CD4-positive, alpha-beta T cell treated with Interleukin-15 for 4 hours (primary cell): Measurements from ENCODE around the gene MYO1A.
"Not testable (repeated sequence)": the region's sequence is repeated elsewhere in the genome, so short reads cannot be mapped to it uniquely, and the experiment has no call there.

Source experiments
- DNase-seq: peaks from one replicate; pipeline ENCODE4 v3.0.0-alpha.2; 2020; ENCODE audit warnings: low spot score

The MYO1A gene

DNA sequence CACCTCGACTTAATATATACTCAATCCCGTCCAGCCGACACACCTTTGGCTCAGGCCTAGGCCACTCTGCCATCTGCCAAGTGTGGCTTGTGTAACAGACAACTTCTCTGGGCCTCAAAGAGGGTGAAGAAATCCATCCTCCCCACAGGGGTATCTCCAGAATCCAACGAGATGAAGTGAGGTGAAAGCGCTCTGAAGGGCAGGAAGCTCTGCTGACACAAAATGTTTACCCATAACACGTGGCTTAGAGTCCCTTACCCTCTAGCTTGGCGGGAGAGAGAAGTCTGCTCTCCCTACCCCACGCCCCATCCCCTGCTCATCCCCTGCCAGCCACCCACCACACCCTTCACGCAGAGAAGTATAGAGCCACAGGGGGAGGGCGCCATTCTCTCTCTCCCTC lies 56.6 kb downstream of the MYO1A start:
- DNase-seq, result no peak

DNA sequence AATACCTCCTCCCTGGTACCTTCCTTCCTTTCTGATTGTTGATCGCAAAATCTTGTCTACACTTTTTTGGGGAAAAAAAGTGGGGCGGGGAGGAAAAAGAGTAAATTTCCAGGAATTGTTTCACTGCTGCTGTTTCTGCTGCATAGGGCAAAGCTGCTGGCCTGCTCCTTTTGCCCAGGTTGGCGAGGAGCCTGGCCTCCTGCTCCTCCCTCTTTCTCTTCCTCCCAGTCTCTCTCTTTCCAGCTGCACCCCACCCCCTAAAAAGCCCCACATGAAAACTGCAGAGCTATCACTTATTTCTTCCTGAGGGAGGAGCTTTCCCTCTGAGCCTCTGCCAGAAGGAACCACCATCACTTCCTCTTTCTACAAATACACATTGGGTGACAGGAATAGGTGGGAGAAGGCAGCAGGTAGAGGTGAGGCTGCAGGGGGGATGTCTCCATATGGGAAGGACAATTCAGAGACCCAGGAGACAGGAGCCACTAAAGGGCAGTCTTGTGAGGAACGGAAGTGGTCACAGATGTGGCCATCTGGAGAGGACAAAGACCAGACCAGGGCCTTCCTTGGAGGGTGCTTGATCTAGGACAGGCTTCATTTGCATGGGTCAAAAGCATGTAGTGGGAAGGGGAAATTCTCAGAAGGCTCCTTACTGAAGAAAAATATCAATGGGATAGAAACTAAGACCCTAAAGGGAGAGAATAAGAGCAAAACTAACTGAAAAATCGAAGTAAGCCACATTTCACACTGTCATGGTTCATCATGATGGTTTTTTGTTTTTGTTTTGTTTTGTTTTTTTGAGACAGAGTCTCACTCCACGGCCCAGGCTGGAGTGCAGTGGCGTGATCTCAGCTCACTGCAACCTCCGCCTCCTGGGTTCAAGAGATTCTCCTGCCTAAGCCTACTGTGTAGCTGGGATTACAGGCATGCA lies 58.3 kb downstream of the MYO1A start:
- DNase-seq, result no peak

DNA sequence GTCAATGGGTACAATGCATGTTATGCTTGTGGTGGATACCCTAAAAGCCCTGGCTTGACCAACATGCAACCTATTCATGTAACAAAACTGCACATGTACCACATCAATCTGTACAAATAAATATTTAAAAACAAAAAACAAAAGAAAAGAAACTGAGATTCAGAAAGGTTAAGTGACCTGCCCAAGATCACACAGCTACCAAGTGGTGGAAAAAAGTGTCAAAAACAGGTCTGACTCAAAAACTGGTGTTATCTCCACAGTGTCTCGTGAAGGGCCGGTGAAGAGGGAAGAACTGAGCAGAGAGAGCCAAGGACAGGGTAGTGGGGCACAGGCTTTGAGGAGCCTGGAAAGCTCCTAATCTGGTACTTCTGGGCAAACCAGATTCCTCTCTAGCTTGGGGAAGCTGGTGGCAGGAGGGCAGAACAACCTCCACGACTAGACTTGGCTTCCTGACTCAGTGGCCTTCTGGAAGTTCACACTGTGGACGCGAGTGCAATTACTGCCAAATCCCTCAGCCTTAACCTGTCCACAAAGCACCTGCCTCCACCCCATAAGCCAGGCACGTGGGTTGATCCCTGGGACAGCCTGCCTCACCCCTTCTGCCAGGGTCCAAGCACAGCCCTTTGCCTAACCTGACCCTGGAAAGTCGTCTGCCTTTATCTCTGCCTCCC lies 59.1 kb downstream of the MYO1A start:
- DNase-seq, result no peak

DNA sequence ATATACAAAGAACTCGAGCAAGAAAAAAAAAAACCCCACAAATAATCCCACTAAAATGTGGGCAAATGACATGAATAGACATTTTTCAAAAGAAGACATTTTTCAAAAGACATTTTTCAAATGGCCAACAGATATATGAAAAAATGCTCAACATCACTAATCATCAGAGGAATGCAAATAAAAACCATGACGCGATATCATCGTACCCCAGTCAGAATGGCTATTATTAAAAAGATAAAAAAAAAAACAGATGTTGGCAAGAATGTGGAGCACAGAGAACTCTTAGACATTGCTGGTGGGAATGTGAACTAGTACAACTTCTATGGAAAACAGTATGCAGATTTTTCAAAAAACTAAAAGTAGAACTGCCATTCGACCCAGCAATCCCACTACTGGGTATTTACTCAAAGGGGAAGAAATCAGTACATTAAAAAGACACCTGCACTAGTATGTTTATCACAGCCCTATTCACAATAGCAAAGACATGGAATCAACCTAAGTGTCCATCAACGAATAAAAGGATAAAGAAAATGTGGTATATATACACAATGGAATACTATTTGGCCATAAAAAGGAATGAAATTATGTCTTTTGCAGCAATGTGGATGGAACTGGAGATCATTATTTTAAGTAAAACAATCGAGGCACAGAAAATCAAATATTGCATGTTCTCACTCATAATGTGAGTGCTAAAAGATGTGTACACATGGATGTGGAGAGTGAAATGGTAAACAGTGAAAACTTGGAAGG lies 59.9 kb downstream of the MYO1A start:
- no peak for DNase-seq

DNA sequence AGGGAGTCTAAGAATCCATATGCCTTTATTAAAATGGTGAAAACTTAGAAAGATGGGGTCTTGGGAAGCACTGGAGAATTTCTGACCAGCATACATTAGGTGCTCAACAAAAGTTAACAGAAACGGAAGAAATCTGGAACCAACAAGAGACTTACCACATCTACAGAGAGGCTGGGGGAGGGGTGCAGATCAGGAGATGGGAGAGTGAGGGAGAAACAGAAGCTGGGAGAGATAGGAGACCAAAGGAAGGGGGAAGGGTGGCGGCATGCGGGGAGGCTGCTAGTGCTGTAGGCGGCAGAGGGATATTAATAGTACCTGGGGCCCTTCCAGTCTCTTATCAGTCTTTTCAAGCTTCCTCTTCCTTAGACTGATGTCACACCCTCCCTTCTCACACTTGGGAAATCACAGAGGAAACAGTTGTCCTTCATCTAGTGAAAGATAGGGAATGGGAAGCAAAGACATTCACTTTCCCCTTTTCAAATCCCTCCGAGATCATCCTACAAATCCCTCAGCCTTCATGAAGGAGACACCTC lies 61.7 kb downstream of the MYO1A start:
- no peak for DNase-seq

DNA sequence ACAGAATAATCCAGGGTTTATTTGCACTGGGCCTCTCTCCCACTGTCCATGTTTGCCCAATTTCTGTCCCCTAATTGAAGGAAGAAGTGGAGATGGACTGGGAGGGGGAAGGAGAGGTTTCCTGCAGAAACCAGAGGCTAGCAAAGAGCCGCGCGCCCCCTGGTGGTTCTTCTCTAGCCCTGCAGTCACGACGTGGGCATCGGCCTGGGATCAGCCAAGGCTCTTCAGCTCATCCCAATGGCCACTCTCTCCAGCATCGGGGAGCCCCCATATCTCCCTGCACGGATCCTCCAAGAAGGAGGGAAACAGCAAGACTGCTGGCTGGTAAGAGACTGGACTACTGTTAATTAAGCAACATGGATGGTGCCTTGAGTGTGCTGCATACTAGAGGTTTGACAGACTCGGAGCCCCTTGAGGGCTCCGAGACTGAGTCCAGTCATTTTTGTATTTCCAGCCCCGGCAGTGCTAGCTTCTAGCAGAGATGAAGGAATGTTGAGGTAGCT lies 62.3 kb downstream of the MYO1A start:
- peak; percentile 69 for DNase-seq

DNA sequence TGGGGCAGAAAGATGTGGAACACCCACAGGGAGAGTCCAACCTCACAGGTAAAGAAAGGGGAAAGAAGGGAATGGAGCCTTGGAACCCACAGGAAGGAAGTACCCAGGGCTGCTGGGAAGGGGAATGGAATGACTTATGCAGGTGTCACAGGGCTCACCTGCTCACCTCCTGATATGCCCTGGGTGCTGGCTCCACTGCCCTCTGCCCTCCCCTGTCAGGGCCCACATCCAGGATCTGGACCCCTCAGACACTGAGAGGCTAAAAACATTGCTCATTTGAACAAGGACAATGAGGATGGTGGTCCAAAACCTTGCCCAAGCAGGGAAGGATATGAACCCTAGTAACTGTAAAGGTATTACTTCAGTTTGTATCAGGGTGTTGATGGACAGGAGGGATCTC lies 62.9 kb downstream of the MYO1A start:
- DNase-seq, result no peak

DNA sequence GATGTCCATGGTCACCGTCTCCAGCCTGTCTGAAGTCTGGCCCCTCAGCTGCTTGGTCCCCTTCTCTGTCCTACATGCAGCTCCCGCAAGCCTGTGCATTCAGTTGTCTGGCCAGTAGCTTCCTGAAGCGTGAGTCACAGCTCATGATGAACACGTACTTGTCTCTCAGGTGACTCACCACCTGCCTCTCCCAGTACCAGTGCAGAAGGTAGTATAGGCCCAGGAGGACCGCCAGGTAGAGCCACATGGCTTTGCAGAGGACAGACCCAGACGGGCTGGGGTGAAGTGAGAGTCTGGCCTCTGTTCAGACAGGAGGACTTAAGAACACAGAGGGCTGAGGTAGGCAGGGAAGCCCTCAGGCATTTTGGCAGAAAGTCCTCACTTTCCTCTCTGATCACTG lies 64.2 kb downstream of the MYO1A start:
- not testable (repeated sequence) for DNase-seq

DNA sequence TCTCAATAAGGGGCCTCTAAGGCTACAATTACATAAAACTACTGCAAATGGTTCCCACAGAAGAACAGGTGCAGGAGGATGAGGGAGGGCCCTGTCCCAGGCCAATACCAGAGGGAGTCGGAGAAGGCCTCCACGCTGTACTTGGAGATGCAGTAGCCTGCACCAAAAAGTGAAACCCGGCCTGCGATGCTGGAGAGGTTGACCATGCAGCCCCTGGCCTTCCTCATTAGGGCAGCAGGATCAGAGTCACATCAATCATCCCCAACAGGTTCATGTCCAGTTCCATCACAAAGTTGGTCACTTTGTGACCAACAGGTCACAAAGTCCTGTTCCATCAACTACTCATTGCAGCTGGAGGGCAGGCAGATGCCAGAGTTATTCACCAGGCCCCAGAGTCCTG lies 66.5 kb downstream of the MYO1A start:
- no peak for DNase-seq

DNA sequence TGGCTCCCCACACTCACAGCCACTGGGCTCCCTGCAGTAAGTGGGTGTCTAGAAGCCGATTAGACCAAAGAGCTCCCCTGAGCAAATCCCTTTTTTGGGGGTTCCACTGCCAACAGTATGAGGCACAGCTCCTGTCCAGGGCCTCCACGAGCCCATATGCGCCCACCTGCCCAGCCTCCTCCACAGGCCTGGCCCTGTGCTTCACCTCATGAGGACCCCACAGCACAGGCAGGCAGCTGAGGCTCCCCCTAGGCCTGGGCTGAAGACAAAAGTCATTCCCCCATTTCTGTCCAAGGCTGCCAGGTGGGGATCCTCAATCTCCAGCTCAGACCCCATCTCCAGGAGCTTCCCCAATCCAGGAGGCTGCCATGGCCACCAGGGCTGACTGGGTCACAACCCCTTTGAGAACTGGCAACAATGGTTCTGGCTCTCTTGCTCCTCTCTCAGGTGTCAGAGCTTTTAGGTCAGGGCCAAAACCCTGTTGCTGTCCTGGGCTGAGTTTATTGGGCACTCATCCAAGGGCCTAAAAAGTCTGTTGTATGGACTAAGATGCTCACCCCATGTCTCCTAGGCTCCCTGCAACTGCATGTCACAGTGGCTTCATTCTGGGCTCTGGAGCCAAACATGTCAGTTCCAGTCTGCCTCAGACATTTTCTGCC lies 67.2 kb downstream of the MYO1A start:
- not testable (repeated sequence) for DNase-seq

DNA sequence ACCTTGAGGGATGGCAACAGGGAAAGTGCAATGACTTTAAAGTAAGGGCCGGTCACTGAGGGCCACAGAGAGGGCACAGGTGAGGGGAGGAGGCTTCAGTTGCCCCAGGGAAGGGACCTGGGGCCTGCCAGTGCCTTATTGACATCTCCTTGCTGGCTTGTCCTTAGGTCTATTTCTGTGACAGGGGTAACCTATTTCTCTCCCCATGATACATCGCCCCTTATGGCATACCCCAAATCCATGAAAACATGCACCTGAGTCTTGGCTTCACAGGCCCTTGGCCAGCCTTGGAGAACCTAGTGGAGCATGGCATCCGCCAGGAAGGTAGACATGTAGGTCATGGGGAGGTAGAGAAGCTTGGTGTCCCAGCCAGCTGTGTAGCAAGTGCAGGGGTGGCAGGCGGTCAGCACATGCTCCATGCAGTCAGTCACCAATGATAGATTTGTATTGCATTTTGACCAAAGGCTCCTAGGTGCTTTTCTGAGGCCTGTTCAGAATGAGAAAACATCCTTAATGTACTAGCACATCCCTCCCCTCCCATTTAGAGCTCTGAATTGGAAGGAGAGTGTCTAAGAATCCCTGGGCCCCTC lies 68.9 kb downstream of the MYO1A start:
- DNase-seq, result no peak

DNA sequence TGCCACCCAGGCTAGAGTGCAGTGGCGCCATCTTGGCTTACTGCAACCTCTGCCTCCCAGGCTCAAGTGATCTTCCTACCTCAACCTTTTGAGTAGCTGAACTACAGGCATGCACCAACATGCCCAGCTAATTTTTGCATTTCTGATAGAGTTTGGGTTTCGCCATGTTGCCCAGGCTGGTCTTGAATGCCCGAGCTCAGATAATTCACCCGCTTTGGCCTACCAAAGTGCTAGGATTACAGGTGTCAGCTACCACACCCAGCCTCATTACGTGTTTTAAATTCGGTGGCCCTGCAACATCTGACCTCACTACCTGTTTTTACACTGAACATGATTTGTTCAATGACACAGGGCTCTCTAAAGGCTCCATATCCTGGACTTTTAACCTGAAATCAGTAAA lies 69.7 kb downstream of the MYO1A start:
- DNase-seq, result no peak

DNA sequence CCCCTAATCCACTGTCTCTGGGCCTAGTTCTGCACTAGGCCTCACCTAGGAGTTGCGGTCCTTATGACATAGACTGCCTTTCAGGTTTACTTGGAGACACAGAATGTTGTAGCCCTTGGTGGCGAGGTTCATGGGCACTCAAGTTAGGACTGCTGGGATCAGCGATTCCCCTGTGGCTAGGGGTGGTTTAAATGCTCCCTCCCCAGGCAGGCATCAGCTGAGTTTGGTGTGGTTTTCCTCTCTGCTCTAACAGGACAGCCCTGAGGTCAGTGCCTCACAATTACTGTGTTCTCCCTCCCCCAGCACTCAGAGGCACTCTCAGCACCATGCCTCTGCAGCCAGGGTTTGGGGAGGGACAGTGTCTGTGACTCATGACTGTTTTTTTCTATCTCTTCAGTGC lies 70.3 kb downstream of the MYO1A start:
- no peak for DNase-seq
